Natural killer cell (primary cell): ENCODE measurements around the gene ITM2B. TPM values are rescaled to one million over a fixed set of nuclear protein-coding genes. Genes with fewer than 3 reads are reported as not detected.

Experiments used
- ATAC-seq, 3 donors: fragments of 150-1000 bp in 2 of 3; fragments of 200-7000 bp in 1 of 3; cut with Tn5 transposase; 1 replicate in 1 of 3; 2 replicates in 2 of 3; pipeline ENCODE4 v1.10.0; 2021; ENCODE audit warnings: mild to moderate bottlenecking in 2 of 3, moderate library complexity in 2 of 3
- DNase-seq, 2 donors: peaks; one replicate each; pipeline versions ENCODE4 v3.0.0 to v3.0.0-alpha.2; 2013 to 2021; ENCODE audit warnings: mixed read lengths in 1 of 2
- H3K27ac ChIP-seq: one replicate; pipeline ENCODE4 v1.5.1; 2013; ENCODE audit warnings: mild to moderate bottlenecking, low read length
- H3K27me3 ChIP-seq: one replicate; pipeline ENCODE4 v1.6.1; 2013; ENCODE audit warnings: low read length; ENCODE audit not compliant: control insufficient read depth, insufficient read depth
- H3K36me3 ChIP-seq: one replicate; pipeline ENCODE4 v1.6.1; 2013; ENCODE audit warnings: low read length; ENCODE audit not compliant: control insufficient read depth, insufficient read depth
- H3K4me1 ChIP-seq: one replicate; pipeline ENCODE4 v1.6.1; 2013; ENCODE audit warnings: low read length; ENCODE audit not compliant: control insufficient read depth, insufficient read depth
- H3K4me3 ChIP-seq: one replicate; pipeline ENCODE4 v1.5.1; 2013; ENCODE audit warnings: low read length
- H3K9me3 ChIP-seq: one replicate; pipeline ENCODE4 v1.6.1; 2013; ENCODE audit warnings: low read length; ENCODE audit not compliant: control insufficient read depth, insufficient read depth
- H3K27ac Mint-ChIP-seq, 2 donors: one replicate each; pipeline ENCODE4 v1.8.0; 2022; ENCODE audit warnings: mild to moderate bottlenecking in 2 of 2, mixed read lengths in 2 of 2, moderate library complexity in 1 of 2
- H3K27me3 Mint-ChIP-seq, 2 donors: one replicate each; pipeline ENCODE4 v1.8.0; 2022; ENCODE audit warnings: low read depth in 2 of 2, mixed read lengths in 2 of 2
- H3K36me3 Mint-ChIP-seq: one replicate; pipeline ENCODE4 v1.8.0; 2022; ENCODE audit warnings: mixed read lengths
- H3K4me1 Mint-ChIP-seq, 2 donors: one replicate each; pipeline ENCODE4 v1.8.0; 2022; ENCODE audit warnings: mixed read lengths in 2 of 2
- H3K4me3 Mint-ChIP-seq: one replicate; pipeline ENCODE4 v1.8.0; 2022; ENCODE audit warnings: mild to moderate bottlenecking, moderate library complexity, mixed read lengths
- H3K9me3 Mint-ChIP-seq, 2 donors: one replicate each; pipeline ENCODE4 v1.8.0; 2022; ENCODE audit warnings: mixed read lengths in 2 of 2
- CTCF ChIP-seq: fragments of 200-600 bp; IDR thresholded peaks from one replicate; pipeline ENCODE4 v1.8.0; 2022; ENCODE audit warnings: antibody characterized with exemption
- WGBS: methylation state at CpG from one replicate; pipeline ENCODE4 v1.1.7; 2013; ENCODE audit warnings: missing lambda C conversion rate; ENCODE audit not compliant: insufficient coverage; 5-methylcytosine and 5-hydroxymethylcytosine counted together
- intact Hi-C: fragments of 100-400 bp; cut with micrococcal nuclease; formaldehyde crosslinking; loops from one replicate; pipeline ENCODE4 v1.14.2; 2022
- total RNA-seq, 4 donors: library from RNA; stranded (reverse); fragments of 120-200 nt in 1 of 4; gene quantifications; one replicate each; pipeline versions ENCODE4 v1.2.3 to v1.2.4, GENCODE V29; 2013 to 2022

ITM2B gene
- total RNA-seq, 3 donors from 2014 or later (not counting 1 experiment from before 2014, with no cell fraction given), result 305 to 387 (median 309) TPM

GRCh38 chr13:48252176-48252575 lies 19.2 kb downstream of the ITM2B start:
- Histone ChIP-seq H3K4me3 (no peak overlapping the region), H3K9me3 (no peaks in the 10 kb centered on the region), H3K27me3 (no peaks in the 10 kb centered on the region), H3K36me3 (peaks cover 36% of the 10 kb centered on the region), H3K27ac (no peak overlapping the region), H3K4me1 (no peaks in the 10 kb centered on the region)
- TF ChIP-seq CTCF, result no peak
- no peak for ATAC-seq
- Mint-ChIP-seq H3K36me3 (peaks cover 10% of the 10 kb centered on the region), H3K4me1 (peaks cover 62 to 65% of the 10 kb centered on the region in 2 donors), H3K9me3 (no peaks in the 10 kb centered on the region), H3K27ac (no peak overlapping the region), H3K4me3 (no peak overlapping the region), H3K27me3 (no peaks in the 10 kb centered on the region)
- DNase-seq, result no peak
- intact Hi-C loops, result no loop called here
- 98% methylated on average over 10 of the region's 10 CpGs for WGBS

DNA sequence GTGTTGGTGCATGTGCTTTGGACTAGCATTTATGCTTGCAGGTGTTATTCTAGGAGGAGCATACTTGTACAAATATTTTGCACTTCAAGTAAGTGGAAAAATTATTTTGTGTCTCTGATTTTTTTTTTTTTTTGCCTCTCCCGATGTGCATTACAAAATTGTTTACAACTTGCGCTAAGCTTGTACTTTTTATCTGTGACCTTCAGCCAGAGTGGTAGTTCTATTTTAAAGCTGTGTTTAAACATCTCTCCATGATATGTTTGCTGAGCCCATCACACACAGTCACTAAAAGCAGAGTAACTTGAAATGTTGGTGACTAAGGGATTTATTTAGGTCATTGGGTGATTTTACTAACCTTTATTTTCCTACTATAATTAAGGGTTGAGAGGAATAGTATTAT lies 20.8 kb downstream of the ITM2B start:
- Histone ChIP-seq H3K36me3 (peaks cover 52% of the 10 kb centered on the region), H3K27ac (no peak overlapping the region), H3K4me1 (no peaks in the 10 kb centered on the region), H3K27me3 (no peaks in the 10 kb centered on the region), H3K9me3 (no peaks in the 10 kb centered on the region), H3K4me3 (no peak overlapping the region)
- H3K27ac Mint-ChIP-seq, result peak overlapping the region; percentile 49 to 72
- H3K27me3 Mint-ChIP-seq, result no peaks in the 10 kb centered on the region
- DNase-seq (no peak), ATAC-seq (no peak)
- H3K9me3 Mint-ChIP-seq, result no peaks in the 10 kb centered on the region
- TF ChIP-seq CTCF, result no peak
- no peak overlapping the region for H3K4me3 Mint-ChIP-seq
- WGBS, result 71% methylated on average over 1 of the region's 2 CpGs
- peaks cover 57 to 61% of the 10 kb centered on the region in 2 donors for H3K4me1 Mint-ChIP-seq
- intact Hi-C loops, result no loop called here
- H3K36me3 Mint-ChIP-seq, result peaks cover 12% of the 10 kb centered on the region

- intact Hi-C loops, result no loop called here
- H3K4me1 ChIP-seq, result no peaks in the 10 kb centered on the region
- H3K4me3 ChIP-seq, result no peak overlapping the region
- peaks cover 62% of the 10 kb centered on the region for H3K36me3 ChIP-seq
- Mint-ChIP-seq H3K4me1 (peaks cover 44 to 57% of the 10 kb centered on the region in 2 donors), H3K27me3 (no peaks in the 10 kb centered on the region), H3K4me3 (no peak overlapping the region), H3K27ac (peak overlapping the region in 1 of 2 donors; percentile 84), H3K9me3 (no peaks in the 10 kb centered on the region), H3K36me3 (peaks cover 24% of the 10 kb centered on the region)
- no peak overlapping the region for H3K27ac ChIP-seq
- H3K27me3 ChIP-seq, result no peaks in the 10 kb centered on the region
- H3K9me3 ChIP-seq, result no peaks in the 10 kb centered on the region
- ATAC-seq, result no peak
- no peak for DNase-seq
- TF ChIP-seq CTCF, result no peak
- WGBS, result 79% methylated on average over 13 of the region's 13 CpGs
Measured at GRCh38 chr13:48255090-48255489, 22.1 kb downstream of the ITM2B start.

GRCh38 chr13:48255954-48256353 lies 22.9 kb downstream of the ITM2B start:
- Histone ChIP-seq H3K27me3 (no peaks in the 10 kb centered on the region), H3K4me1 (no peaks in the 10 kb centered on the region), H3K4me3 (no peak overlapping the region), H3K36me3 (peaks cover 70% of the 10 kb centered on the region), H3K27ac (no peak overlapping the region), H3K9me3 (no peaks in the 10 kb centered on the region)
- no peak for ATAC-seq
- Mint-ChIP-seq H3K27ac (peak overlapping the region; percentile 54 to 84), H3K36me3 (peaks cover 33% of the 10 kb centered on the region), H3K27me3 (no peaks in the 10 kb centered on the region), H3K9me3 (no peaks in the 10 kb centered on the region), H3K4me3 (no peak overlapping the region), H3K4me1 (peaks cover 44 to 56% of the 10 kb centered on the region in 2 donors)
- TF ChIP-seq CTCF, result no peak
- intact Hi-C loops, result no loop called here
- DNase-seq, result no peak
- 80% methylated on average over 1 of the region's 1 CpG for WGBS
